GM12865 (cell line): ENCODE measurements around the gene CUL7.

Experiments
- DNase-seq: peaks from one replicate; pipeline ENCODE4 v3.0.0; 2010; ENCODE audit warnings: low read depth
- H3K4me3 ChIP-seq: 2 replicates; pipeline ENCODE4 v1.5.1; 2011; ENCODE audit warnings: mild to moderate bottlenecking, low read depth, low read length, control low read depth
- CTCF ChIP-seq: IDR thresholded peaks from 2 replicates; pipeline ENCODE4 v1.5.1; 2011; ENCODE audit warnings: low read length, control low read depth, low read depth, inconsistent platforms; ENCODE audit not compliant: insufficient read depth; ENCODE audit errors: missing control alignments

CUL7 gene

GRCh38 chr6:43055966-43056365 is 2.3 kb upstream of the CUL7 start:
- no peak for TF ChIP-seq CTCF
- DNase-seq = no peak
- no peak overlapping the region for H3K4me3 ChIP-seq

DNA sequence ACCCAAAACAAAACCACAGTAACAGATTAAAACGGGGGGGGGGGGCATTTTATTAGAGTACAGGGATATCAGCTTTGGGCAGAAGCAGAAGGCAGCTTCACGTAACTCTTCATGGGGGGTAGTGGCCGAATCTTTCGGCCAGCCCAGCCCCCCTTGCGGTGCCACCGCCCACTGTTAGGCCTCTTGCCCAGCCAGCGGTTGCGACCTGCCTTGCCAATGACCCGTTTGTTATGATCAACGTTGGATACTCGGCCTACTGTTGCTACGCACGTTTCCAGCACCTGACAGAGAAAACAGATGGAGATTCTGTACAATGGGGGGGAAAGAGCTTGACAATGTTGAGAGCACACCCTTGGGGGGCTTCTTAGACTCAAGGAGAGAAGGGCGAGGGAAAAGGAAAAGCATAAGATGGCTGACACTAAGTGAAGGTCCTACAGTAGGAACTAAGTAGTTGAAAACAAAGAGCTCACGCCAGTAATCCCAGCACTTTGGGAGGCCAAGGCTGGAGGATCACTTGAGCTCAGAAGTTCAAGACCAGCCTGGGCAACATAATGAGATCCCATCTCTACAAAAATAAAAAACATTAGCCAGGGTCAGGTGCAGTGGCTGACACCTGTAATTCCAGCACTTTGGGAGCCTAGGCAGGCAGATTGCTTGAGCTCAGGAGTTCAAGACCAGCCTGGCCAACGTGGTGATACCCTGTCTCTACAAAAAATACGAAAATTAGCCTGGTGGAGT is 724 bp upstream of the CUL7 start:
- DNase-seq = no peak
- peak overlapping the region; percentile 78 for H3K4me3 ChIP-seq
- no peak for TF ChIP-seq CTCF

DNA sequence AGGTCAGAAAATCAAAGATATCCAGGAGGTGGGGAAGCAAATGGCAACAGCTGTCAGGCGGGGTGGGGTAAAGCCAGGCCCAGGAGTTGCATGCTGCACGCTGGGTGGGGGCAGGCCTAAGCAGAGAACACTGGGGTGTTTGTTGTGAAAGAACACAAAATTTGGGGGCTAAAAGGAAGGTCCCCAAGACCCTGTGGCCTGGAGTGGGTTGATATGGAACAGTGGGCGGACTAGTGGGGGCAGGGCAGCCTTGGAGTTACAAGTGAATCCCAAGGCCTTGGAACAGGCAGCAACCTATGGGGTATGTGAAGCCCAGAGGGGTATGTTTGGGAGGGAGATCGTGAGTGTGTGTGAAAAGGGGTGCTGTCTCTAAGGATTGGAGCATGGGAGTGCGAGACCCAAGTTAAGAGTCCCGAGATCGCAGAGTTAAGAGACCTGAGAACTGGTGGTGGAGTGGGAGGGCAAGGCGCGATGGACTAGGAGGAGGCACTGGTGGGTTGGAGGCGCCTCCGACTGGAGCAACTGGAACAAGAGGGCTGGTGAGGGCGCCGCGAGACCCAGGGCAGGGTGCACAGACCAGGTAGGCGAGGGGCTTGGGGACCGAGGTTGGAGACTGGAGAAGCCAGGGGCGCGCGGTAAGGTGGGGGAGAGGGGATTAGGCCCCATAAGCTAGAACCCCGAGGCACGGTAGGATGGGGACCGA is 658 bp downstream of the CUL7 start:
- DNase-seq = peak; percentile 30
- TF ChIP-seq CTCF = no peak
- H3K4me3 ChIP-seq = peak overlapping the region; percentile 78

DNA sequence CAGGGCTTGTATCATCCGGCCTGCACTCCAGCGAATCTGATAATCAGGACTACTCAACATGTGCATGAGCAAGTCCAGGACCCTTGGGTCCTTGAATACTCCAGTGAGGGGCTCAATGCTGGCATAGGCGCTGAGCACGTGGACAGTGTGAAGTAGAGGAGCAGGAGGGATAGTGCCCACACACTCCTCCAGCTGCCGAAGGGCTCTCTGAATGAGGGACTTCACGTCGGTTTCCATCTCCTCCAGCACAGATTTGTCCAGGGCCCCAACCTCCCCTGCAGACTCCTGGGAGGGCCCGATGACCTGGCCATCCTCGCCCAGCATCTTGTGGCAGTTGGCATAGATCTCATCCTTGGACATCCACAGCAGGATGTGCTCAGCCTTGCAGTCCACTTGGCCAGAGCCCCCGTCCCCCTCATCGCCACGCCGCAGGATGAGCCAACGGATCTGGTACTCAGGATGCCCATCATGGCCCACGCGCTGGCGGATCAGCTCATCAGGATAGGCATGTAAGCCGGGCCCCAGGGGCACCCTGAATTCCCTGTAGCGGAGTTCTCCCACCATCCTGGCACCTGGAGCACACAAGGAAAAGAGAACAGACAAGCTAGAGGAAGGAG is 1.3 kb downstream of the CUL7 start:
- H3K4me3 ChIP-seq = peak overlapping the region; percentile 78; the same call in 1 of the 2 replicates
- no peak for TF ChIP-seq CTCF
- no peak for DNase-seq

DNA sequence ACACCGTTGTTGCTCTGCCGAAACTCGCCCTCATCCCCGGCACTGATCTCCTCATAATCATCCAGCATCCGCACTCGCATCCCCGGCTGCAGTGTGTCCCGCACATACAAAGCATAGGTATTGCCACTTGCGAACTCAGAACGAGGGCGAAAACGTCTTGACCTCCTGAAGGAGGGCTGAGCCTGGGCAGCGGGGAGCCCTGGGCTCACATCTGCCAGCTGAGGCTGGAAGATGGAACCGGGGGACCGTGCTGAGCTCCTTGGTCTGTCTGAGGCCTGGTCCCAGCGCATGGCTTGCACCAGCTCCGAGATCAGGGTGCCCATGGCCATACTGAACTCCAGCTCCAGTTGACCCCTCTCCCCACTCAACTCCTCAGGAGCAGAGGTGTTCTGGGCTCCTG is 2.7 kb downstream of the CUL7 start:
- DNase-seq = no peak
- no peak for TF ChIP-seq CTCF
- H3K4me3 ChIP-seq = no peak overlapping the region

DNA sequence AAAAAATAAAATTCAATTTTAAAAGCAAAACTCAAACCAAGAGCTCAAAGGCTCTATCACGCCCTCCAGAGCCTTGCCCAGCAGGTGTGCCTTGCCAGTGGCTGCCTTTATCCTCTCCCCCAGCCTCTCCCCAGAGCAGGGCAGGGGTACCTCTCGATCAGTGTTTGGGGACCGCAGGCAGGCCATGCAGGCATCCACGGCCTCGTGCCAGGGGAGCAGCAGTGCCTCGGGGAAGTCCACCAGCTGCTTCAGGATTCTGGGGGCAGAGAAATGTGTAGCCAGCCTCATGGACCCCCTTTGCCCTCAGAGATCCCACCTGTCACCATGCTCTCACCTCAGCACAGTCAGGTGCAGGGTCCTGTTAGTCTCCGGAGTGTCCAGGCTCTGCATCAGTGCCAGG is 5.7 kb downstream of the CUL7 start:
- TF ChIP-seq CTCF = no peak
- H3K4me3 ChIP-seq = no peak overlapping the region
- DNase-seq = no peak
